Stimulated activated CD8-positive, alpha-beta memory T cell treated with anti-CD3 and anti-CD28 coated beads, Interleukin-7, amount 100 ng/mL, for 4 hours (primary cell): ENCODE data around the gene BAG1.
A peak's percentile ranks its signal among the peaks of the same experiment; 100 is the strongest.

Experiments
- DNase-seq, 2 donors: peaks; one replicate each; pipeline ENCODE4 v3.0.0-alpha.2; 2020; ENCODE audit warnings: low read depth in 2 of 2

Gene BAG1

DNA sequence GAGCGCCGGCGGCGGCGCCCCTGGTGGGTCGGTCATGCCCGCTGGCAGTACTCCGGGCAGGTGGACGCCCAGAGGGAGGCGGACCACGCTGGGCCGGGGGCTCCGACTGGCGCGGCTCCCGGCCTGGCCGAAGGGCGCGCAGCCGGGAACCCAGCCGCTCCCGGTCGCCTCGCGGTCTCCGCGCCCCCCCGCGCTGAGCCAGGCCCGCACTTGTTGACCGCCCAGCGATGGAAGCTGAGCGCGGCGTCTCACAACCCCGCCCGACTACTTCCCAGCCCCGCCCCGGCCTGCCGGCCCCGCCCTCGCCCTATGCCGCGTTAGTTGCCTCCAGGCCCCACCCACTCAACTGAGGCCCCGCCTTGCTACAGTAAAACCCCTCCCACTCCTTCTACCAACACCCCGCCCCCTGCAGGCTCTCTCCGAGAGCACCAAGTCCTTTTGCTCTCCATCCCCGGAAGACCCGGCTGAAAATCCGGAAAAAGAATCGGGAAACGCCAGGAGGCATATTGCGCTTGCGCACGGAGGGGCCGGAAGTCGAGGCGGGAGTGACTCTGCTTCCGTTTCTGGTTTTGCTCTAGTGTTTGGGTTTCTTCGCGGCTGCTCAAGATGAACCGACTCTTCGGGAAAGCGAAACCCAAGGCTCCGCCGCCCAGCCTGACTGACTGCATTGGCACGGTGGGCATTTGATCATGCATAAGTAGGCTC lies at the start of gene BAG1, which contains the start of gene CHMP5:
Gene BAG1 (minus strand): TSS at position 236 of the 705 bp plus-strand sequence.
Gene CHMP5 (plus strand): TSS at position 577 of the 705 bp plus-strand sequence. CDS start 30 bp downstream, at position 607.
- DNase-seq, result peak; percentile 99

DNA sequence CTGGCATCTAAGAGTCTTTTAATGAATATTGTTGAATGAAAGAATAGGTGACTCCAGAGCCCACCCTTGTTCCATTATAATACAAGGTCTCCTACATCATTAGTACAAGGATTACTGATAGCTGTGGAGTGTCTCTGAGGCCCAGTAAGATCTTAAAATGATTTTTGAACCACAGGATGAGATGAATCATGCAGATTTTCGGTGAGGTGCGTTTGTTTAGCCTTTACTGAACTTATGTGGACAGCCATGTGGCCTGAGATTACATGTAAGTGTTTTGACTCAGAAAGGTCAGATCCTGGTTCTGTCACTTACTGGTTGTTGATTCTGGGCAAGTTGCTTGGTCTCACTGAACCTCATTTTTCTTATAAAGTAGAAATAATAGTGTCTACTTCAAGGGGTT lies 47.4 kb upstream of the BAG1 start:
- DNase-seq, result no peak

DNA sequence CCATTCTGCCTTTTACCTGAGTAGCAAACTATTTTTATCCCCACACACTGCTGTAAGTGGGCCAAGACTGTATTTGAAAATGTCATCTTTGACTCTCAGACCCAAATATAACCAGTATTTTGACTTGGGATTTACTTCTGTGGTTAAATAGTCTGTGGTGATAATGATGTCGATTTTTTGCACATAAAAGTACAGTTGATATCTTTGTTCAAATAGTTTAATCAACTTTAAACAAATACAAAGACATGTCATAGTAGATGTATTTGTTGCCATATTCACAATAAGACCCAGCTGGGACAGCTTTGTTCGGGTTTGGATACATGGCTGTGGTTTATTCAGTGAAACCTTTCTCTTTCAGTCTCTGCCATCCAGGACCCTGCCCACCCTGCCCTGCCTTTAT lies 46.2 kb upstream of the BAG1 start:
- DNase-seq, result no peak

DNA sequence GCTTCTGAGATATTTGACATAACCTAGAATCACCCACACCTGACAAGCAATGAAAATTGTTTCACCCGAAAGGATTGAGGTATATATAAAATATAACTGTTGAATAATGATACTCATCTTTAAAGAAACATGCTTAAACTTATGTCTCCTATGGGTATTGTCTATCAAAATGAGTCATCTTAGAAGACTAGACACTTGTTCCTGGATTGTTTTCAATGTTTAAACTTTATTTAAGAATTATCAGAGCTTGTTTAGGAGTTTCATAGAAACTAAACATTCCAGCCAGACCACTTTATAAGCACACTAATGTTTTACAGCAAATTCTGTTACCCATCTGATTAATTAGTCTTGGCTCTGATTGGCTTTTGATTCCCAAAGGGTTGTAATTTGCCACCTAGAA lies 45.4 kb upstream of the BAG1 start:
- DNase-seq, result no peak

DNA sequence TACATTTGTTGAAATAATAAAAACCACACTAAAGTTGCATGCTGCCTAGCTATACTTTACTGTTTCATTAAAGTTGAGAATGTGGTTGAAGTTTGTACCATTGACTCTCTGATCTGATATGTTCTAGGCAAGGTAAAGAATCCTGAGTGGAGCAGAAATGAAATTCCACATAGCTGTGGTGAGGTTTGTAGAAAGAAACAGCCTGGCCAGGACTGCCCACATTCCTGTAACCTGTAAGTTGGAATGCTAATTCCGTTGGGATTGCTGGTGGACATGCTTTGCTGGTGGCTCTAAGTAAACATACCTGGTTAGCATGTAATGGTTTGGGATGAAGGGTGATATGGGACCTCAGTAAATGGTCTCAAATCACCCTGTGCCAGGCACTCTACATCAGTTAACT lies 42.6 kb upstream of the BAG1 start:
- no peak for DNase-seq

DNA sequence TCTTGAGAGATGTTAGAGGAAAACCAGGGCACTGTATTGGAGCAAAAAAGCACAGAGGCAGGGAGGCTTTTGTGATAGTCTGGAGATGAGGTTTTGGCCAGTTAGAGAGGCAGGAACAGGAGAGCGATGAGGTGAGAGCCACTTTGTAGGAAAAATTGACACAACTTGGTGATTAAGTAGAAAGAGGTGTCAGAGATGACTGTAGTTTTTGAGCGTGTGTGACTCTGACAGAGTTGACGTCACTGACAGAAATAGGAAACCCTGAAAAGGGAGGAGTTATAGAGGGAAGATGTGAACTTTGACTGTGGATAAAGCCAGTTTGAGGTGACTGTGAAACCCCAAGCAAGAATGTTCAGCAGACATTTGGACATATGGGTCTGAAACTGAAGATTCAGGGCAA lies 41.5 kb upstream of the BAG1 start:
- DNase-seq, result no peak

DNA sequence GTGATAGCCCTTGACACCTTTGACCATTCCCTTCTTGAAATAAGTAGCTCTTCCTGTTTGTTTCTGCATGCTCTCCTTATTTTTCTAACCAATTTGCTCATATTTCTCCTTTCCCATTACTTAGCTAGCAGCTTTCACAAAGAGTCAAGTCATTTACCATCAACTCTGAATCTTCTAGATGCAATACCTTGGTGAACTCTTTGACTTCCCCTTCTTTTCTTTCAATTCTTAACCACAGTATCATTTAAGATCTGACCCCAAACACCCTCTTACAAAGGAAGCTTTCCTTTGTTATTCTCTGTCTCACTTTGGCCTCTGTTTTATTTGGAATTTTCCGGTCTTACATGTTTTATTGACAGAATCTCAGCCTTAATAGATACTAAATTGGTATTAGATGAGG lies 39.9 kb upstream of the BAG1 start:
- DNase-seq, result no peak

DNA sequence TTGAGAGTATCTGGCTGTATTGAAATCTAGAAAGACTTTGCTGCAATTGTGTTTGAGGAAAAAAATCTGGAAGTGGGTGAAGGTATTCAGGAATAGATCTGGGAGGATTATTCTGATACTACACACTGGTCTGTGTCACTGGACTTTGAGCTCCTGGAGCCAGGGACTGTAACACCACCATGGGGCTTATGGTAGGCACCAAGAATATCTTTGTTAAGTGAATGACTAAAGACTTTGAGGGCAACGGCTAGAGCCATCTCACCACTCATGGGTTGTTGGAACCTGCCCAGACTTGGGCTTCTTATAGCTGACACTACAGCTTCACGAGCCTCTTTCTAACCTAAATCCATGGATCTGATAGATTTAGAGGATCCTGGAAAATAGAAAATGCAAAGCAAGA lies 36.0 kb upstream of the BAG1 start:
- no peak for DNase-seq

DNA sequence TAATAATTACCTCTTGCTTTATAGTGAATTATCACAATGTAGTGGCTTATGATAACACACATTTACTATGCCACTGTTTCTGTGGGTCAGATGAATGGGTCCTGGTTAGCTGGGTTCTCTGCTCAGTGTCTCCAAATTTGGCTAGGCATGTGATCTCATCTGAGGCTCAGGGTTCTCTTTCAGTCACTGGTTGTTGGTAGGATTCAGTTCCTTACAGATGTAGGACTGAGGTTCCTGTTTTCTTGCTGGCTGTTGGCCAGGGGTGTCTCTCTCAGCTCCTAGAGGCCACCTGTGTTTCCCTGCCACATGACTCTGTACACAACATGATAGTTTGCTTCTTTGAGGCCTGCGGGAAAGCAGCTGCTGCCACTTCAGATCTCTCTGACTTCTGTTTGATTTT lies 32.9 kb upstream of the BAG1 start:
- DNase-seq, result no peak

DNA sequence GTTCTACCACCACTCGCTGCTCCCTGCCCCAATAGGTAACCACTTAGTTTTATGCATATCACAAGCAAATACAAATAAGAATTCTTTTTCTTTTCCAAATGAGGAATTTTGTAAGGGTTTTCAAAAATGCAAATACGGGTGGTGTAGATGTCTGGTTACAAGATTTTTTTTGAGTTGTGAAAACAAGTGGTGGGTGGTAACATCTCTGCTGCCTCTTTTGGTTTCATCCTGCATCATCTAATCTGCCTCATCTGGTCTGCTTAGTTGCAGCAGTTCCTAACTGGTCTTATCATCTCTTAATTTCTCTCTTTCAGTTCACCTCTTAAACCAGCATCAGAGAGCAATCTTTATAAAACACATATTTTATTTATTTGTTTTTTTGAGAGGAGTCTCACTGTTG lies 31.1 kb upstream of the BAG1 start:
- no peak for DNase-seq

DNA sequence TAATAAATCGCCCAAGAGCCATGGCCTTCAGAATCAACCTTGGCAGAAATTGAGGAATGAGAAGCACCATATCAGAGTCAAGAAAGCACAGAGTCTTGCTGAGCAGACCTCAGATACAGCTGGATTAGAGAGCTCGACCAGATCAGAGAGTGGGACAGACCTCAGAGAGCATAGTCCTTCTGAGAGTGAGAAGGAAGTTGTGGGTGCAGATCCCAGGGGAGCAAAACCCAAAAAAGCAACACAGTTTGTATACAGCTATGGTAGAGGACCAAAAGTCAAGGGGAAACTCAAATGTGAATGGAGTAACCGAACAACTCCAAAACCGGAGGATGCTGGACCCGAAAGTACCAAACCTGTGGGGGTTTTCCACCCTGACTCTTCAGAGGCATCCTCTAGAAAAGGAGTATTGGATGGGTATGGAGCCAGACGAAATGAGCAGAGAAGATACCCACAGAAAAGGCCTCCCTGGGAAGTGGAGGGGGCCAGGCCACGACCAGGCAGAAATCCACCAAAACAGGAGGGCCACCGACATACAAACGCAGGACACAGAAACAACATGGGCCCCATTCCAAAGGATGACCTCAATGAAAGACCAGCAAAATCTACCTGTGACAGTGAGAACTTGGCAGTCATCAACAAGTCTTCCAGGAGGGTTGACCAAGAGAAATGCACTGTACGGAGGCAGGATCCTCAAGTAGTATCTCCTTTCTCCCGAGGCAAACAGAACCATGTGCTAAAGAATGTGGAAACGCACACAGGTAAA lies 30.3 kb upstream of the BAG1 start:
- DNase-seq, result no peak

DNA sequence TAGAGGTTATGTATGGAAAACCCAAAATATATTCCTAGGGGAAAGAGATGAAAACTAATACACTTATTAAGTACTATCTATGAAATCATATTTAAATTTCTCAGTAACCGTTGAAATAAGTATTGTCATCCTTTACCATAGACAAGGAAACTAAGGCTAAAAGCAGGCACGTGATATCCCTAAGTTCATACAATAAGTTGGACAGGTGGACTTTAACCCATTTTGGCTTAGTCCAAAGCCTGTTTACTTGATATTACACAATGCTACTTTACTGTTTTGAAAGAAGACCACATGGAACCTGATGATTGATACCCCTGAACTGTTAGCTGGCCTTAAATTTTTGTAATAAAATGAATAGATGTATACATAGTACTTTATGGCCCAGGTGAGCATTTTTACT lies 29.3 kb upstream of the BAG1 start:
- DNase-seq, result no peak

DNA sequence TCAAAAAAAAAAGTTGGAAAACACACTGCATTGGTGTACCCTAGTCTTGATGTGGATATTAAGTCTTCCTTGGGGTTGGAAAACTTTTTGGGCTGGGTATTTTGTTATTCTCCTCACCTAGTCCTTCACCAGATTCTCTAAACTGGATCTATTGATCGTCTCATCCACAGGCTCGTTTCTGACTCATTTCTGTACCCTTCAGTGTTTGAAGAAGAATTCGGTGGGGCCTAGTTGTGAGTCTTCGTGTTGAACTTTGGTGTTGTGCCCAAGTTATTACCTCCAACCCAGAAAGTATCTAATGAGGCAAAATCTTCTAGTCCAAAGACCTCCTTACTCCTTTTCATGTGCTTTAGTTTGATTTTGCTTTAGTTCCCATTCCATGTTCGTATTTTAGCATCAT lies 27.4 kb upstream of the BAG1 start:
- DNase-seq, result no peak

DNA sequence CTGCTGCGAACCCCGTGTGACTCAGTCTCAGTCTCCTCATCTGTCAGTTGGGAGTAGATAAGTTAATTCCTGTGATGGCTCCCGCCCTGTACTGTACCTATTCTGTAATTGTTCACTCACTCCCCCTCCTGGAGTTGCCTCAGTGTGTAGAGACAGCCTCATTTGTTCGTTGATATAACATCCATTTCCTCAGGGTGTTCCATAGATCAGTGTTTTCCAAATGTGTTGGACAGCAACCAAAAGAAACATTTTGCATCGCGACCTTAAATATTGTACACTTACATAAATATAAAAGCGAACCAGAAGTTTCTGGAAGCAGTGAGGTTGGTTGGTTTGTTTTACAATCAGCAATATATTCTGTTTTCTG lies 26.5 kb upstream of the BAG1 start:
- no peak for DNase-seq

DNA sequence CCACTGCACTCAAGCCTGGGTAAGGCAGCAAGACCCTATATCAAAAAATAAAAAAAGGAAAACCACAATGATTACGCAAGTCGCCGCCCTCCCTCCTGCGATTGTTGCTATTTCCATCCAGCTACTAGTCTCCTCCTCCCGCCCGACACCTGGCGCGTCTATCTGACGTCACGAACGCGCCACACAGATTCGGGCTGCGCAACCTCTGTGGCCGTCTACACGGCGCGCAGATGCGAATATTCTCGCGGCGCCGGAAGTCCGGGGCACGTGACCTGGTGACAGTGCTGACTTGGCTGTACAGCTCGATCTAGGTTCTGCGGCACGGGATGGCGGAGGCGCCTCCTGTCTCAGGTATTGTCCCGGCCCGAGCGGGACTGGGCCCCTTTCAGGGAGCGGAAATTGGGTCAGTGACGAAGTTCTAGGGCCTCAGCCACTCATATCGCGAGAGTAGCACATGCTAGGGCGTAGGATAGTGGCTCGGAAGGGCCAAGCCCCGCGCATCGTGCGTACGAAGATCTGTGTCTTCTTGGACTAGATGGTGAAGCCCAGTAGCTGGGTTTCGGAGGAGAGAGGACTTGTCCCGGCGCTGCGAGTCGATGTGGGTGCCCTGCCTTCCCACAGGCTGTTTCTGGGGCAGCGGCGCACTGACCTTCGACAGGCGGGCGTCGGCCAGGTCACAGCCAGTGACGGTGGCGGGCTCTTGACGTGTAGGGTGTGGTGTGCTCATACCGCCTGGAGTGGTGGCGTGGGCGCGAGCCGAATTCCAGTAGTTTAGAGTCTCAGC lies 25.9 kb upstream of the BAG1 start, which contains the start of gene NFX1:
Gene NFX1 (plus strand): TSS at position 270 of the 784 bp plus-strand sequence. CDS start 57 bp downstream, at position 327.
- DNase-seq, result peak; percentile 97

DNA sequence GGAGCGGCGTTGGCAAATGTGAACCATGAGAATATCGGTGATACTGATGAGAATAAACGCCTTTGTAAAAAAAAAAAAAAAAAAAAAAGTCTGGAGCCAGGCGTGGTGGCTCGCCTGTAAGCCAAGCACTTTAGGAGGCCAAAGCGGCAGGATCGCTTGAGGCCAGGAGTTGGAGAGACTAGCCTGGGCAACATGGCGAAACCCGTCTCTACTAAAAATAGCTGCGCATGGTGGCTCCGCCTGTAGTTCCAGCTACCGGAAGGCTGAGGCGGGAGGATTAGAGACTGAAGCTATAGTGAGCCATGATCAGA lies 25.4 kb upstream of the BAG1 start:
- DNase-seq, result no peak

DNA sequence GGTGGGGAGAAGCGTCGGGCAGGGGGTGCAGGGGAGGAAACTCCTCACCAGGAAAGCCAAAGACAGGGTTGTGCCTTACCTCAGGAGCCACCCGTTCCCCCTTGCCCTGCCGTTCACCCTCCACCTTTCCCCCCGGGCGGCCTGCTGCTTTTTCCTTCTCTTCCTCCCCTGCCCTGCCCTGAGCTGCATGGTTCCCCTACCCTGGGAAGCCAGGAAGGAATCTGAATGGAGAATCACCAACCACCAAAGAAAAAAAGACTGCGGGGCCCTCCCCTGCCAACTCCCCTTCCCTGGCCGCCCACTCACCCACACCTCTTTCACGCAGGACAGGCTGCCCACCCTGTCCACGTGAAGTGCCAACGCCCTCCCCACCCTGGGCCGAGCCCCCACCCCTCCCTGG lies 25.0 kb upstream of the BAG1 start:
- DNase-seq, result no peak

DNA sequence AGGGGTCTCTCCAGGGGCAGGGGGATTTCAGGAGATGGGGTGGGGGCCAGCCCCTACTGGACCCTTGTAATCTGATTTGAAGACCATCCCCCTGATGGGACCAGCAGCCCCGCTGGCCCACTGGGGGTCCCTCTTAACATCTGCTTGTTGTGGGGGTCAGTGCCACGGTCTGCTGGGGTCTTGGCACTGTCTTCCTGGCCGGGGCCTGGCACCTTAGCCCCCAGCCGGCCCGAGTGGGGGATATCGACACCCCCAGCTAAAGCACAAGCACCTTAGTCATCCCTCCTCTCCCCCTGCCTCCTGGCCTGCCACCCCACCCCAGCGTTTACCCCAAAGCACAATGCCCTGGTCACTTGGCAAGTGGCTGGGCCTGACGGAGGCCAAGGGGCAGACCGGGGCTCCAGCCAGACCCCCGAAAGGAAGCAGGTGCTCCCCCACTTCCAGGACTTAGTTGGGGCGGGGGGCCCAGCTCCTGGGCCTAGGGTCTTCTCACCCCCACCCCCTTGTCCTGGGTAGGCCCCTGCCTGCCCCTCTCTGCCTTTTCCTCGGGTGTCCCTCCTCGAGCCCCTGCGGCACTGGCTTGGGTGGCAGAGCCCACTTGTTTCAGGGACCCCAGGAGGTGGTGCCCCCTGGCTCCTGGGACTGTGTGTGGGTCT lies 24.4 kb upstream of the BAG1 start:
- DNase-seq, result no peak

DNA sequence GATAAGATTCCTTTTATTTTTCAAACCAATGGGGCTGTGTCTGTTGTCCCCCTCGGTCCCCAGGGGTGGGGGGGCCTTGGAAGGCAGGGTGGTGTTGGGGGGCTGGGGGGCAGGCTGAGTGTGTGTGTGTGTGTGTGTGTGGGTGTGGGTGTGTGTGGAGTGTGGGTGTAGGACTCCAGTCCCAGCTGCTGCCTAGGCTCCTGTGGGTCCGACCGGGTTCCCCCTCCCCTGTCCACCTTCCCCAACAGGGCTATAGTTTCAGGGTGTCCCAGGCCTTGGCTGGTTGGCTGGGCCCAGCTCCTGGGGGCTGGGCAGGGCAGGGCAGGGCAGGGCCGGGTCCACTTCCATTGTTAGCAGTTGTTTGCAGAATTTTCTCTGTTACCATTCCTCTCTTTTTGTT lies 23.7 kb upstream of the BAG1 start:
- DNase-seq, result no peak

DNA sequence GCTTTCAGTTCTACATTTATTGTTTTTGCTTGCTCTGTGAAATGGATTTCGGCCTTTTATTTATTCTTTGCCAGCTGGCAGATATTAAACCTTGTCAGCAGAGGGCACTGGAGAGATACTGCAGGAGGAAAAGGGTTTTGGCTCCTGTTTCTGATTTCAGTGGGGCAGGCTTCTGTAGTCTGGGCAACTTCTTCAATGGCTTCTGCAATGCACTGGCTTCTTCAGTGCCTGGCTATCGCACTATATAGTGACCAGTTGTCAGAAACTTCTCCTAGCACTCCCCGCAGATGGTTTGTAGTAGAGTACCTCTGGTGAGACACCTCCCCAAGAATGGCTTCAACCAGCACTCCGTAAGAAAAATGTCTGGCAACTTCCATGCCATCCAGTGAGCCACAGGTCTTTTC lies 22.6 kb upstream of the BAG1 start:
- no peak for DNase-seq

DNA sequence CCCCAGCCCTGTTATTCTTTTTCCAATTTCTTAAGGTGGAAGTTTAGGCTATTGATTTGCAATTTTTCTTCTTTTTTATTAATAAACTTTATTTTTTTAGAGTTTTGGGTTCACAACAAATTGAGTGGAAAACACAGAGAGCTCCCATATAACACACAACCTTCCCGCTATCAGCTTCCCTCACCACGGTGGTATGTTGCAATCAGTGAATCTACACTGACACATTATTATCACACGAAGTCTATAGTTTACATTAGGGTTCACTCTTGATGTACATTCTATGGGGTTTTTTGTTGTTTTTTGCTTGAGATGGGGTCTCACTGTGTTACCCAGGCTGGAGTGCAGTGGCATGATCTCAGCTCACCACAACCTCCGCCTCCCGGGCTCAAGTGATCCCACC lies 21.0 kb upstream of the BAG1 start:
- DNase-seq, result no peak

DNA sequence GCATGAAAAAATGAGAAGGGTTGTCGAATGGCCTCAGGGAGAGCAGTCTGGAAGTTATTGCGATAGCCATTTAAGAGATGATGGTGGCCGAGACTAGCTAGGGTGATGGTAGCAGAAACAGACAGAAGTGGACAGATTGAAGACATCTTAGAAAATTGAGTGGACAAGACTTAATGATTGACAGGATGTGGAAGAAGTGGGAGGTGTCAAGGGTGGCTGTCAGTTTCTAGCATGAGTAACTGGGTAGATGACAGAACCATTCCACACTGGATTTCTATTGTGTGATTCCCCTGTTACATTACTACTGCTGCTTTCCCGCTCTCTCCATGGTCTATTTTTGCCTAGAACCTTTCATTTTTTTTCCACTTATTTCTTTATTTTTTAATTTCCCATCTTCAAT lies 13.0 kb upstream of the BAG1 start:
- no peak for DNase-seq
